WTC11 (cell line): ENCODE measurements around the gene ADRA2C. TPM values are rescaled to one million over a fixed set of nuclear protein-coding genes. Genes with fewer than 3 reads are reported as not detected.

Experiments
- ATAC-seq: fragments of 200-7000 bp; cut with Tn5 transposase; 2 replicates; pipeline ENCODE4 v1.10.0; 2021; ENCODE audit warnings: mild to moderate bottlenecking, moderate library complexity
- CTCF ChIA-PET: fragments of 300-600 bp; sonication (Branson Sonifier 250); formaldehyde crosslinking; loops from one replicate; lab custom pipeline; 2021; ENCODE audit warnings: antibody characterized with exemption; lab: Charles Lee
- POLR2A ChIA-PET: fragments of 350-600 bp; sonication (Branson Sonifier 250); formaldehyde crosslinking; loops from one replicate; lab custom pipeline; 2021; ENCODE audit warnings: antibody characterized with exemption; lab: Charles Lee
- DNase-seq: peaks from one replicate; pipeline ENCODE4 v3.0.0; 2021; ENCODE audit warnings: low spot score
- H3K27ac Mint-ChIP-seq: 2 replicates; pipeline ENCODE4 v1.8.0; 2021; ENCODE audit warnings: mixed read lengths
- H3K27me3 Mint-ChIP-seq: 2 replicates; pipeline ENCODE4 v1.8.0; 2021; ENCODE audit warnings: low read depth, mild to moderate bottlenecking, moderate library complexity, mixed read lengths
- H3K36me3 Mint-ChIP-seq: 2 replicates; pipeline ENCODE4 v1.8.0; 2021; ENCODE audit warnings: mixed read lengths
- H3K4me1 Mint-ChIP-seq: 2 replicates; pipeline ENCODE4 v1.8.0; 2022; ENCODE audit warnings: mixed read lengths
- H3K4me3 Mint-ChIP-seq: 2 replicates; pipeline ENCODE4 v1.8.0; 2021; ENCODE audit warnings: mild to moderate bottlenecking, moderate library complexity, mixed read lengths
- H3K9me3 Mint-ChIP-seq: 2 replicates; pipeline ENCODE4 v1.8.0; 2021; ENCODE audit warnings: mixed read lengths
- ATF1 ChIP-seq: sonication (generic); formaldehyde crosslinking; IDR thresholded peaks from 2 replicates; pipeline ENCODE4 v1.8.1; 2023; ENCODE audit warnings: mild to moderate bottlenecking, moderate library complexity, missing genetic modification reagents
- CREB1 ChIP-seq: sonication (generic); formaldehyde crosslinking; IDR thresholded peaks from 2 replicates; pipeline ENCODE4 v1.8.0; 2023; ENCODE audit warnings: mild to moderate bottlenecking, missing genetic modification reagents
- FOXK1 ChIP-seq: sonication (generic); formaldehyde crosslinking; IDR thresholded peaks from 2 replicates; pipeline ENCODE4 v1.8.0; 2022; ENCODE audit warnings: mild to moderate bottlenecking, moderate library complexity, missing genetic modification reagents
- FOXP1 ChIP-seq: sonication (generic); formaldehyde crosslinking; IDR thresholded peaks from 2 replicates; pipeline ENCODE4 v1.8.0; 2022; ENCODE audit warnings: missing genetic modification reagents, mild to moderate bottlenecking, moderate library complexity, borderline replicate concordance
- GTF2I ChIP-seq: fragments of 250-450 bp; sonication (Bioruptor Pico); conservative IDR thresholded peaks from 2 replicates; pipeline ENCODE4 v1.4.0; 2021; ENCODE audit warnings: mild to moderate bottlenecking
- IRF2 ChIP-seq: sonication (generic); formaldehyde crosslinking; IDR thresholded peaks from 2 replicates; pipeline ENCODE4 v1.8.0; 2022; ENCODE audit warnings: low read depth, missing genetic modification reagents, borderline replicate concordance
- MYBL2 ChIP-seq: sonication (generic); formaldehyde crosslinking; IDR thresholded peaks from 2 replicates; pipeline ENCODE4 v1.8.1; 2023; ENCODE audit warnings: mild to moderate bottlenecking, moderate library complexity, missing genetic modification reagents
- OVOL2 ChIP-seq: fragments of 250-450 bp; sonication (Bioruptor Pico); IDR thresholded peaks from 2 replicates; pipeline ENCODE4 v1.9.0; 2021; ENCODE audit warnings: mild to moderate bottlenecking, borderline replicate concordance
- SP1 ChIP-seq: sonication (generic); formaldehyde crosslinking; conservative IDR thresholded peaks from 2 replicates; pipeline ENCODE4 v1.8.1; 2022; ENCODE audit warnings: missing genetic modification reagents
- TP53 ChIP-seq: sonication (generic); formaldehyde crosslinking; IDR thresholded peaks from 2 replicates; pipeline ENCODE4 v1.8.1; 2023; ENCODE audit warnings: mild to moderate bottlenecking, missing genetic modification reagents
- ZBTB21 ChIP-seq: sonication (generic); formaldehyde crosslinking; IDR thresholded peaks from 2 replicates; pipeline ENCODE4 v1.8.1; 2023; ENCODE audit warnings: mild to moderate bottlenecking, missing genetic modification reagents, borderline replicate concordance
- ZNF317 ChIP-seq: sonication (generic); formaldehyde crosslinking; IDR thresholded peaks from 2 replicates; pipeline ENCODE4 v1.8.1; 2023; ENCODE audit warnings: low read depth, mild to moderate bottlenecking, moderate library complexity, missing genetic modification reagents, borderline replicate concordance
- total RNA-seq: library from RNA; stranded (reverse); gene quantifications from 3 replicates; pipeline ENCODE4 v1.2.3, GENCODE V29; 2021
- TF ChIP-seq, protein P1 (sequence below): fragments of 250-450 bp; sonication (Bioruptor Pico); IDR thresholded peaks from 2 replicates; pipeline ENCODE4 v1.8.0; 2021; ENCODE audit warnings: mild to moderate bottlenecking
- TF ChIP-seq, protein P2 (sequence below): sonication (generic); formaldehyde crosslinking; IDR thresholded peaks from 2 replicates; pipeline ENCODE4 v1.8.1; 2022; ENCODE audit warnings: low read depth, missing genetic modification reagents, borderline replicate concordance
- TF ChIP-seq, protein P3 (sequence below): sonication (generic); formaldehyde crosslinking; IDR thresholded peaks from 2 replicates; pipeline ENCODE4 v1.8.0; 2022; ENCODE audit warnings: mild to moderate bottlenecking, missing genetic modification reagents
- TF ChIP-seq, protein P4 (sequence below): sonication (generic); formaldehyde crosslinking; IDR thresholded peaks from 2 replicates; pipeline ENCODE4 v1.8.0; 2022; ENCODE audit warnings: missing genetic modification reagents
- TF ChIP-seq, protein P5 (sequence below): sonication (generic); formaldehyde crosslinking; IDR thresholded peaks from 2 replicates; pipeline ENCODE4 v1.8.1; 2022; ENCODE audit warnings: missing genetic modification reagents, borderline replicate concordance
- TF ChIP-seq, protein P6 (sequence below): fragments of 200-600 bp; IDR thresholded peaks from 2 replicates; pipeline ENCODE4 v1.8.0; 2022; ENCODE audit warnings: antibody characterized with exemption
- TF ChIP-seq, protein P7 (sequence below): fragments of 250-450 bp; sonication (Bioruptor Pico); IDR thresholded peaks from 2 replicates; pipeline ENCODE4 v1.9.0; 2021; ENCODE audit warnings: moderate library complexity, mild to moderate bottlenecking, inconsistent platforms, borderline replicate concordance

ADRA2C gene
- total RNA-seq, 1 experiment from 2014 or later, result 21.8 TPM

DNA sequence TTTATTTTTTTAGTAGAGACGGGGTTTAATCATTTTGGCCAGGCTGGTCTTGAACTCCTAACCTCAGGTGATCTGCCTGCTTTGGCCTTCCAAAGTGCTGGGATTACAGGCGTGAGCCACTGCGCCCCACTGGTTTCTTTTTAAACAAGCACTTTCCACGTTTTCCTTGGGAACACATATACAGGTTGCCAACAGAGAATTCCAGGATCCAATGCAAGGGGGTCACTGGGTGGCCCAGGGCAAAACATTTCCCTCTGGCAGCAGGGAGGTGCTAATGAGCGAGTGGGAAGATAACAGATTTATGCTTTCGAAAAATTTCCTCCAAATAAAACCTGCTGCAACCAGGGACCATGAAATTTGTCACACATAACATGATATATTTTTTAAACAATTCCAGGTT is 41.1 kb downstream of the ADRA2C start:
- peaks cover 28% of the 10 kb centered on the region for H3K4me1 Mint-ChIP-seq
- ATAC-seq (no peak), DNase-seq (no peak)
- no peak overlapping the region for H3K4me3 Mint-ChIP-seq
- CTCF ChIA-PET, result interaction anchor here (0.8 to 6.9 kb wide), 6 partner anchors 14 to 73 kb away, joined by 3 to 49 read pairs (median 4); no protein-coding TSS in a partner anchor
- no peaks in the 10 kb centered on the region for H3K9me3 Mint-ChIP-seq
- H3K27ac Mint-ChIP-seq, result no peak overlapping the region
- POLR2A ChIA-PET, result no interaction called here
- no peaks in the 10 kb centered on the region for H3K36me3 Mint-ChIP-seq
- TF ChIP-seq IRF2 (CRISPR knock-in tag) (no peak), CREB1 (CRISPR knock-in tag) (no peak), ZBTB21 (CRISPR knock-in tag) (no peak), ZNF317 (CRISPR knock-in tag) (no peak), SP1 (CRISPR knock-in tag) (no peak), OVOL2 (no peak), FOXK1 (no peak), FOXP1 (no peak), MYBL2 (no peak), ATF1 (CRISPR knock-in tag) (no peak), GTF2I (CRISPR knock-in tag) (no peak), TP53 (no peak)
- TF ChIP-seq, protein P1, sequence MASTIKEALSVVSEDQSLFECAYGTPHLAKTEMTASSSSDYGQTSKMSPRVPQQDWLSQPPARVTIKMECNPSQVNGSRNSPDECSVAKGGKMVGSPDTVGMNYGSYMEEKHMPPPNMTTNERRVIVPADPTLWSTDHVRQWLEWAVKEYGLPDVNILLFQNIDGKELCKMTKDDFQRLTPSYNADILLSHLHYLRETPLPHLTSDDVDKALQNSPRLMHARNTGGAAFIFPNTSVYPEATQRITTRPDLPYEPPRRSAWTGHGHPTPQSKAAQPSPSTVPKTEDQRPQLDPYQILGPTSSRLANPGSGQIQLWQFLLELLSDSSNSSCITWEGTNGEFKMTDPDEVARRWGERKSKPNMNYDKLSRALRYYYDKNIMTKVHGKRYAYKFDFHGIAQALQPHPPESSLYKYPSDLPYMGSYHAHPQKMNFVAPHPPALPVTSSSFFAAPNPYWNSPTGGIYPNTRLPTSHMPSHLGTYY (CRISPR knock-in tag), result no peak
- TF ChIP-seq, protein P2, sequence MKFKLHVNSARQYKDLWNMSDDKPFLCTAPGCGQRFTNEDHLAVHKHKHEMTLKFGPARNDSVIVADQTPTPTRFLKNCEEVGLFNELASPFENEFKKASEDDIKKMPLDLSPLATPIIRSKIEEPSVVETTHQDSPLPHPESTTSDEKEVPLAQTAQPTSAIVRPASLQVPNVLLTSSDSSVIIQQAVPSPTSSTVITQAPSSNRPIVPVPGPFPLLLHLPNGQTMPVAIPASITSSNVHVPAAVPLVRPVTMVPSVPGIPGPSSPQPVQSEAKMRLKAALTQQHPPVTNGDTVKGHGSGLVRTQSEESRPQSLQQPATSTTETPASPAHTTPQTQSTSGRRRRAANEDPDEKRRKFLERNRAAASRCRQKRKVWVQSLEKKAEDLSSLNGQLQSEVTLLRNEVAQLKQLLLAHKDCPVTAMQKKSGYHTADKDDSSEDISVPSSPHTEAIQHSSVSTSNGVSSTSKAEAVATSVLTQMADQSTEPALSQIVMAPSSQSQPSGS, result no peak
- TF ChIP-seq, protein P3, sequence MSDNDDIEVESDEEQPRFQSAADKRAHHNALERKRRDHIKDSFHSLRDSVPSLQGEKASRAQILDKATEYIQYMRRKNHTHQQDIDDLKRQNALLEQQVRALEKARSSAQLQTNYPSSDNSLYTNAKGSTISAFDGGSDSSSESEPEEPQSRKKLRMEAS (CRISPR knock-in tag), result no peak
- TF ChIP-seq, protein P4, sequence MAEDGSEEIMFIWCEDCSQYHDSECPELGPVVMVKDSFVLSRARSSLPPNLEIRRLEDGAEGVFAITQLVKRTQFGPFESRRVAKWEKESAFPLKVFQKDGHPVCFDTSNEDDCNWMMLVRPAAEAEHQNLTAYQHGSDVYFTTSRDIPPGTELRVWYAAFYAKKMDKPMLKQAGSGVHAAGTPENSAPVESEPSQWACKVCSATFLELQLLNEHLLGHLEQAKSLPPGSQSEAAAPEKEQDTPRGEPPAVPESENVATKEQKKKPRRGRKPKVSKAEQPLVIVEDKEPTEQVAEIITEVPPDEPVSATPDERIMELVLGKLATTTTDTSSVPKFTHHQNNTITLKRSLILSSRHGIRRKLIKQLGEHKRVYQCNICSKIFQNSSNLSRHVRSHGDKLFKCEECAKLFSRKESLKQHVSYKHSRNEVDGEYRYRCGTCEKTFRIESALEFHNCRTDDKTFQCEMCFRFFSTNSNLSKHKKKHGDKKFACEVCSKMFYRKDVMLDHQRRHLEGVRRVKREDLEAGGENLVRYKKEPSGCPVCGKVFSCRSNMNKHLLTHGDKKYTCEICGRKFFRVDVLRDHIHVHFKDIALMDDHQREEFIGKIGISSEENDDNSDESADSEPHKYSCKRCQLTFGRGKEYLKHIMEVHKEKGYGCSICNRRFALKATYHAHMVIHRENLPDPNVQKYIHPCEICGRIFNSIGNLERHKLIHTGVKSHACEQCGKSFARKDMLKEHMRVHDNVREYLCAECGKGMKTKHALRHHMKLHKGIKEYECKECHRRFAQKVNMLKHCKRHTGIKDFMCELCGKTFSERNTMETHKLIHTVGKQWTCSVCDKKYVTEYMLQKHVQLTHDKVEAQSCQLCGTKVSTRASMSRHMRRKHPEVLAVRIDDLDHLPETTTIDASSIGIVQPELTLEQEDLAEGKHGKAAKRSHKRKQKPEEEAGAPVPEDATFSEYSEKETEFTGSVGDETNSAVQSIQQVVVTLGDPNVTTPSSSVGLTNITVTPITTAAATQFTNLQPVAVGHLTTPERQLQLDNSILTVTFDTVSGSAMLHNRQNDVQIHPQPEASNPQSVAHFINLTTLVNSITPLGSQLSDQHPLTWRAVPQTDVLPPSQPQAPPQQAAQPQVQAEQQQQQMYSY, result no peak
- TF ChIP-seq, protein P5, sequence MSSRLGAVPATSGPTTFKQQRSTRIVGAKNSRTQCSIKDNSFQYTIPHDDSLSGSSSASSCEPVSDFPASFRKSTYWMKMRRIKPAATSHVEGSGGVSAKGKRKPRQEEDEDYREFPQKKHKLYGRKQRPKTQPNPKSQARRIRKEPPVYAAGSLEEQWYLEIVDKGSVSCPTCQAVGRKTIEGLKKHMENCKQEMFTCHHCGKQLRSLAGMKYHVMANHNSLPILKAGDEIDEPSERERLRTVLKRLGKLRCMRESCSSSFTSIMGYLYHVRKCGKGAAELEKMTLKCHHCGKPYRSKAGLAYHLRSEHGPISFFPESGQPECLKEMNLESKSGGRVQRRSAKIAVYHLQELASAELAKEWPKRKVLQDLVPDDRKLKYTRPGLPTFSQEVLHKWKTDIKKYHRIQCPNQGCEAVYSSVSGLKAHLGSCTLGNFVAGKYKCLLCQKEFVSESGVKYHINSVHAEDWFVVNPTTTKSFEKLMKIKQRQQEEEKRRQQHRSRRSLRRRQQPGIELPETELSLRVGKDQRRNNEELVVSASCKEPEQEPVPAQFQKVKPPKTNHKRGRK (CRISPR knock-in tag), result no peak
- TF ChIP-seq, protein P6, sequence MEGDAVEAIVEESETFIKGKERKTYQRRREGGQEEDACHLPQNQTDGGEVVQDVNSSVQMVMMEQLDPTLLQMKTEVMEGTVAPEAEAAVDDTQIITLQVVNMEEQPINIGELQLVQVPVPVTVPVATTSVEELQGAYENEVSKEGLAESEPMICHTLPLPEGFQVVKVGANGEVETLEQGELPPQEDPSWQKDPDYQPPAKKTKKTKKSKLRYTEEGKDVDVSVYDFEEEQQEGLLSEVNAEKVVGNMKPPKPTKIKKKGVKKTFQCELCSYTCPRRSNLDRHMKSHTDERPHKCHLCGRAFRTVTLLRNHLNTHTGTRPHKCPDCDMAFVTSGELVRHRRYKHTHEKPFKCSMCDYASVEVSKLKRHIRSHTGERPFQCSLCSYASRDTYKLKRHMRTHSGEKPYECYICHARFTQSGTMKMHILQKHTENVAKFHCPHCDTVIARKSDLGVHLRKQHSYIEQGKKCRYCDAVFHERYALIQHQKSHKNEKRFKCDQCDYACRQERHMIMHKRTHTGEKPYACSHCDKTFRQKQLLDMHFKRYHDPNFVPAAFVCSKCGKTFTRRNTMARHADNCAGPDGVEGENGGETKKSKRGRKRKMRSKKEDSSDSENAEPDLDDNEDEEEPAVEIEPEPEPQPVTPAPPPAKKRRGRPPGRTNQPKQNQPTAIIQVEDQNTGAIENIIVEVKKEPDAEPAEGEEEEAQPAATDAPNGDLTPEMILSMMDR, result no peak
- TF ChIP-seq, protein P7, sequence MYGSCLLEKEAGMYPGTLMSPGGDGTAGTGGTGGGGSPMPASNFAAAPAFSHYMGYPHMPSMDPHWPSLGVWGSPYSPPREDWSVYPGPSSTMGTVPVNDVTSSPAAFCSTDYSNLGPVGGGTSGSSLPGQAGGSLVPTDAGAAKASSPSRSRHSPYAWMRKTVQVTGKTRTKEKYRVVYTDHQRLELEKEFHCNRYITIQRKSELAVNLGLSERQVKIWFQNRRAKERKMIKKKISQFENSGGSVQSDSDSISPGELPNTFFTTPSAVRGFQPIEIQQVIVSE, result no peak
- H3K27me3 Mint-ChIP-seq, result peaks cover 5% of the 10 kb centered on the region; the same call in 1 of the 2 replicates
